Measurements from ENCODE around the gene SLC4A7. TPM values are rescaled to one million over a fixed set of nuclear protein-coding genes. Genes with fewer than 3 reads are reported as not detected.

Gene SLC4A7
- total and polyA plus RNA-seq, 10 of the 15 experiments (the other 5 are each of a cell fraction or from before 2014, with no cell fraction given): 4.4 to 41.4 (median 18.3) TPM

DNA sequence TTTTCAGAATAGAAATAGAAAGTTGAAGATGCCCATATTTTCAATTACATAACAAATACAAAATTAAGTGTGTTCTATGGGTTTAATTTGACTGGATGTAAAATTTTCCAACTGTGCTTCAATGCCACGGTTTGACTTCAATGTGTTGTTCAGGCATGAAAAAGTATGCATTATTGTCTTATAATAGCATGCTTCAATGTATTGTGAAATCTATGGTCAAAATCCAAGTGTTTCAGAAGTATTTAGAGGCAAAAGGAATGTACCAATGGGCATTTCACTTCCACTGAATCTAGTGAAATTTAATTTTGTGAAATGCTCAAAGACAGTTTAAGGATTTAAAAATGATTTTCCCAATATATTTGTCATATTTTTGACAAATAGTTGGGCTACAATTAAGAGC is 131.0 kb downstream of the SLC4A7 start:
- Histone ChIP-seq H3K79me2 (ENCODE audit: control insufficient read depth, insufficient read depth, low read length) (no peaks in the 10 kb centered on the region), H3K4me1 (ENCODE audit: control insufficient read depth, insufficient read depth, low read length) (peaks cover 10% of the 10 kb centered on the region), H3K4me2 (ENCODE audit: control insufficient read depth, insufficient read depth) (no peak overlapping the region), H3K4me3 (no peak overlapping the region), H4K20me1 (ENCODE audit: control insufficient read depth, insufficient read depth) (no peaks in the 10 kb centered on the region), H3K9ac (ENCODE audit: control insufficient read depth, insufficient read depth, low read length) (no peak overlapping the region), H3K27ac (ENCODE audit: control insufficient read depth, insufficient read depth) (no peak overlapping the region), H2AFZ (ENCODE audit: control insufficient read depth, low read depth, low read length) (no peak overlapping the region), H3K9me3 (replicated peaks; ENCODE audit: control insufficient read depth, insufficient read depth, low read length) (no peaks in the 10 kb centered on the region), H3K27me3 (replicated peaks in 1 of 2; ENCODE audit: control insufficient read depth in 2 of 2, insufficient read depth in 2 of 2, low read length in 1 of 2) (no peaks in the 10 kb centered on the region), H3K36me3 (ENCODE audit: control insufficient read depth in 2 of 2, insufficient read depth in 2 of 2, low read length in 1 of 2) (no peaks in the 10 kb centered on the region)
- BruUV-seq (replicated peaks): no TSS peak
- RAD21 ChIA-PET (ENCODE audit: unreplicated experiment): no interaction called here
- intact Hi-C loops (cut with micrococcal nuclease; ENCODE audit: unreplicated experiment) (no loop called here), in situ Hi-C loops (cut with MboI) (no loop called here)
- TF ChIP-seq NFYA (IDR thresholded peaks at IDR 0.05; ENCODE audit: borderline replicate concordance, low read depth, low read length): no peak
- TF ChIP-seq NFYB (IDR thresholded peaks at IDR 0.05; ENCODE audit: insufficient read depth, low read depth, low read length): no peak
- TF ChIP-seq, protein P1, sequence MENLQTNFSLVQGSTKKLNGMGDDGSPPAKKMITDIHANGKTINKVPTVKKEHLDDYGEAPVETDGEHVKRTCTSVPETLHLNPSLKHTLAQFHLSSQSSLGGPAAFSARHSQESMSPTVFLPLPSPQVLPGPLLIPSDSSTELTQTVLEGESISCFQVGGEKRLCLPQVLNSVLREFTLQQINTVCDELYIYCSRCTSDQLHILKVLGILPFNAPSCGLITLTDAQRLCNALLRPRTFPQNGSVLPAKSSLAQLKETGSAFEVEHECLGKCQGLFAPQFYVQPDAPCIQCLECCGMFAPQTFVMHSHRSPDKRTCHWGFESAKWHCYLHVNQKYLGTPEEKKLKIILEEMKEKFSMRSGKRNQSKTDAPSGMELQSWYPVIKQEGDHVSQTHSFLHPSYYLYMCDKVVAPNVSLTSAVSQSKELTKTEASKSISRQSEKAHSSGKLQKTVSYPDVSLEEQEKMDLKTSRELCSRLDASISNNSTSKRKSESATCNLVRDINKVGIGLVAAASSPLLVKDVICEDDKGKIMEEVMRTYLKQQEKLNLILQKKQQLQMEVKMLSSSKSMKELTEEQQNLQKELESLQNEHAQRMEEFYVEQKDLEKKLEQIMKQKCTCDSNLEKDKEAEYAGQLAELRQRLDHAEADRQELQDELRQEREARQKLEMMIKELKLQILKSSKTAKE (IDR thresholded peaks at IDR 0.05; ENCODE audit: low read depth, poor library complexity, severe bottlenecking): no peak
- TF ChIP-seq BCL11A (IDR thresholded peaks at IDR 0.05; ENCODE audit: low read depth, low read length): no peak
- TF ChIP-seq, protein P2, sequence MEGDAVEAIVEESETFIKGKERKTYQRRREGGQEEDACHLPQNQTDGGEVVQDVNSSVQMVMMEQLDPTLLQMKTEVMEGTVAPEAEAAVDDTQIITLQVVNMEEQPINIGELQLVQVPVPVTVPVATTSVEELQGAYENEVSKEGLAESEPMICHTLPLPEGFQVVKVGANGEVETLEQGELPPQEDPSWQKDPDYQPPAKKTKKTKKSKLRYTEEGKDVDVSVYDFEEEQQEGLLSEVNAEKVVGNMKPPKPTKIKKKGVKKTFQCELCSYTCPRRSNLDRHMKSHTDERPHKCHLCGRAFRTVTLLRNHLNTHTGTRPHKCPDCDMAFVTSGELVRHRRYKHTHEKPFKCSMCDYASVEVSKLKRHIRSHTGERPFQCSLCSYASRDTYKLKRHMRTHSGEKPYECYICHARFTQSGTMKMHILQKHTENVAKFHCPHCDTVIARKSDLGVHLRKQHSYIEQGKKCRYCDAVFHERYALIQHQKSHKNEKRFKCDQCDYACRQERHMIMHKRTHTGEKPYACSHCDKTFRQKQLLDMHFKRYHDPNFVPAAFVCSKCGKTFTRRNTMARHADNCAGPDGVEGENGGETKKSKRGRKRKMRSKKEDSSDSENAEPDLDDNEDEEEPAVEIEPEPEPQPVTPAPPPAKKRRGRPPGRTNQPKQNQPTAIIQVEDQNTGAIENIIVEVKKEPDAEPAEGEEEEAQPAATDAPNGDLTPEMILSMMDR (IDR thresholded peaks at IDR 0.05 in 2 of 3, conservative IDR thresholded peaks at IDR 0.05 in 1 of 3; ENCODE audit: control insufficient read depth in 2 of 3, extremely low read depth in 1 of 3, insufficient read depth in 1 of 3, low read depth in 3 of 3, low read length in 3 of 3): no peak
- no peak for TF ChIP-seq KLF5 (IDR thresholded peaks at IDR 0.05; ENCODE audit: partially characterized antibody)
- no peak for TF ChIP-seq JUND (IDR thresholded peaks at IDR 0.05; ENCODE audit: low read depth, low read length)
- TF ChIP-seq MTA2 (IDR thresholded peaks at IDR 0.05; ENCODE audit: low read depth): no peak
- no peak for TF ChIP-seq PAX5 (IDR thresholded peaks at IDR 0.05; ENCODE audit: borderline replicate concordance, low read depth, low read length)
- DNase-seq (ENCODE audit: low read depth, low spot score): no peak
- no peak for ATAC-seq
- POLR2A ChIA-PET: no interaction called here
- 0% methylated on average over 1 of the region's 1 CpG for WGBS (ENCODE audit: insufficient coverage, insufficient replicate concordance, low lambda C conversion rate, missing lambda C conversion rate)
- CTCF ChIA-PET: no interaction called here
- FAIRE-seq: no peak
- SMC1A ChIA-PET (ENCODE audit: uncharacterized antibody, unreplicated experiment): interaction anchor here (0.7 to 2.0 kb wide), 2 partner anchors 114 to 367 kb away, joined by 3 to 9 read pairs; no protein-coding TSS in a partner anchor

All from GM12878 (cell line).